Panc1 (cell line): ENCODE measurements around the gene ATP5PB. TPM values are rescaled to one million over a fixed set of nuclear protein-coding genes. Genes with fewer than 3 reads are reported as not detected.

Experiments used
- ATAC-seq: fragments of 200-7000 bp; cut with Tn5 transposase; 2 replicates; pipeline ENCODE4 v1.9.1; 2020; ENCODE audit warnings: mild to moderate bottlenecking, moderate library complexity
- BruUV-seq: library from RNA; stranded (reverse); fragments of 400-500 nt; replicated peaks from 2 replicates; lab custom pipeline; 2021; lab: Mats Ljungman, UMichigan
- CTCF ChIA-PET: fragments of 300-600 bp; sonication (Branson Sonifier 250); formaldehyde crosslinking; loops from one replicate; lab custom pipeline; 2022; ENCODE audit warnings: antibody characterized with exemption; lab: Charles Lee
- POLR2A ChIA-PET: fragments of 300-600 bp; sonication (Branson Sonifier 250); formaldehyde crosslinking; loops from one replicate; lab custom pipeline; 2022; ENCODE audit warnings: antibody characterized with exemption; lab: Charles Lee
- DNase-seq: peaks from one replicate; pipeline ENCODE4 v3.0.0-alpha.2; 2010; ENCODE audit warnings: low read depth, low spot score
- H3K27ac ChIP-seq: 2 replicates; pipeline ENCODE4 v1.5.1; 2011; ENCODE audit warnings: mild to moderate bottlenecking, low read length, inconsistent platforms
- H3K27me3 ChIP-seq: fragments of 200-500 bp; sonication (Bioruptor generic); 2 replicates; pipeline ENCODE4 v1.6.0; 2014; ENCODE audit warnings: low read length, inconsistent platforms; ENCODE audit not compliant: control insufficient read depth, insufficient read depth
- H3K36me3 ChIP-seq: fragments of 200-500 bp; sonication (Bioruptor generic); 2 replicates; pipeline ENCODE4 v1.5.1; 2014; ENCODE audit warnings: inconsistent platforms, mild to moderate bottlenecking, low read length, moderate library complexity; ENCODE audit not compliant: control insufficient read depth, insufficient read depth
- H3K4me1 ChIP-seq: 2 replicates; pipeline ENCODE4 v1.5.1; 2011; ENCODE audit warnings: inconsistent platforms, mild to moderate bottlenecking, low read length, moderate library complexity; ENCODE audit not compliant: control insufficient read depth, insufficient read depth
- H3K4me3 ChIP-seq, 2 experiments: 2 replicates each; pipeline ENCODE4 v1.5.1; 2011 to 2012; ENCODE audit warnings: low read depth in 2 of 2, low read length in 2 of 2, mild to moderate bottlenecking in 2 of 2, inconsistent platforms in 1 of 2, moderate library complexity in 1 of 2
- H3K9me3 ChIP-seq: fragments of 200-500 bp; sonication (Bioruptor generic); 2 replicates; pipeline ENCODE4 v1.5.1; 2014; ENCODE audit warnings: low read depth, mild to moderate bottlenecking, inconsistent platforms, low read length, moderate library complexity; ENCODE audit not compliant: control insufficient read depth, insufficient read depth
- POLR2AphosphoS5 ChIP-seq: IDR thresholded peaks from 2 replicates; pipeline ENCODE4 v1.6.1; 2012; ENCODE audit warnings: mild to moderate bottlenecking, low read depth, low read length, moderate library complexity
- REST ChIP-seq, 2 experiments: IDR thresholded peaks; 2 replicates each; pipeline ENCODE4 v1.6.1; 2011 to 2012; ENCODE audit warnings: low read depth in 2 of 2, control low read depth in 1 of 2, low read length in 1 of 2, mild to moderate bottlenecking in 1 of 2, moderate library complexity in 1 of 2; ENCODE audit not compliant: insufficient read depth in 1 of 2
- SIN3A ChIP-seq: IDR thresholded peaks from 2 replicates; pipeline ENCODE4 v1.6.1; 2012; ENCODE audit warnings: low read depth, mild to moderate bottlenecking, low read length, moderate library complexity, borderline replicate concordance; ENCODE audit not compliant: insufficient read depth
- TCF7L2 ChIP-seq: IDR thresholded peaks from 2 replicates; pipeline ENCODE4 v1.6.1; 2011; ENCODE audit warnings: mild to moderate bottlenecking, low read depth, low read length, inconsistent platforms
- in situ Hi-C: cut with HindIII; loops from 2 replicates; pipeline ENCODE4 v1.10.0; 2016; ENCODE audit warnings: low sequenced_read_pairs, low pct_unique_long_range_greater_than_20kb
- intact Hi-C: fragments of 100-400 bp; cut with micrococcal nuclease; formaldehyde crosslinking; loops from one replicate; pipeline ENCODE4 v1.10.0; 2022; ENCODE audit not compliant: unreplicated experiment
- total RNA-seq: library from RNA; stranded (reverse); gene quantifications from one replicate; pipeline ENCODE4 v1.2.1, GENCODE V29; 2021; ENCODE audit not compliant: unreplicated experiment
- TF ChIP-seq, protein P1 (sequence below): fragments of 450-650 bp; IDR thresholded peaks from 2 replicates; pipeline ENCODE4 v1.5.1; 2017; ENCODE audit warnings: mild to moderate bottlenecking

Gene ATP5PB
- total RNA-seq, 1 experiment from 2014 or later: 178 TPM

GRCh38 chr1:111412839-111413238 is 36.4 kb upstream of the ATP5PB start:
- no TSS peak for BruUV-seq
- H3K27ac ChIP-seq: no peak overlapping the region
- intact Hi-C loops (no loop called here), in situ Hi-C loops (no loop called here)
- no peak overlapping the region for H3K4me3 ChIP-seq
- no peak for DNase-seq
- CTCF ChIA-PET: interaction anchor here (0.6 kb wide), 1 partner anchor 9 kb away, joined by 4 read pairs; no protein-coding TSS in a partner anchor
- POLR2A ChIA-PET: no interaction called here
- no peak for ATAC-seq
- H3K9me3 ChIP-seq: no peaks in the 10 kb centered on the region
- H3K27me3 ChIP-seq: peaks cover 2% of the 10 kb centered on the region; the same call in 1 of the 2 replicates
- no peaks in the 10 kb centered on the region for H3K4me1 ChIP-seq
- no peaks in the 10 kb centered on the region for H3K36me3 ChIP-seq
- TF ChIP-seq REST (IDR thresholded peaks at IDR 0.05; ENCODE audit: insufficient read depth in 1 of 2, low read depth in 2 of 2, low read length in 1 of 2) (no peak), SIN3A (no peak), POLR2AphosphoS5 (no peak), TCF7L2 (no peak)
- TF ChIP-seq, protein P1, sequence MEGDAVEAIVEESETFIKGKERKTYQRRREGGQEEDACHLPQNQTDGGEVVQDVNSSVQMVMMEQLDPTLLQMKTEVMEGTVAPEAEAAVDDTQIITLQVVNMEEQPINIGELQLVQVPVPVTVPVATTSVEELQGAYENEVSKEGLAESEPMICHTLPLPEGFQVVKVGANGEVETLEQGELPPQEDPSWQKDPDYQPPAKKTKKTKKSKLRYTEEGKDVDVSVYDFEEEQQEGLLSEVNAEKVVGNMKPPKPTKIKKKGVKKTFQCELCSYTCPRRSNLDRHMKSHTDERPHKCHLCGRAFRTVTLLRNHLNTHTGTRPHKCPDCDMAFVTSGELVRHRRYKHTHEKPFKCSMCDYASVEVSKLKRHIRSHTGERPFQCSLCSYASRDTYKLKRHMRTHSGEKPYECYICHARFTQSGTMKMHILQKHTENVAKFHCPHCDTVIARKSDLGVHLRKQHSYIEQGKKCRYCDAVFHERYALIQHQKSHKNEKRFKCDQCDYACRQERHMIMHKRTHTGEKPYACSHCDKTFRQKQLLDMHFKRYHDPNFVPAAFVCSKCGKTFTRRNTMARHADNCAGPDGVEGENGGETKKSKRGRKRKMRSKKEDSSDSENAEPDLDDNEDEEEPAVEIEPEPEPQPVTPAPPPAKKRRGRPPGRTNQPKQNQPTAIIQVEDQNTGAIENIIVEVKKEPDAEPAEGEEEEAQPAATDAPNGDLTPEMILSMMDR: no peak

- no peak overlapping the region for H3K27ac ChIP-seq
- H3K9me3 ChIP-seq: no peaks in the 10 kb centered on the region
- ChIA-PET CTCF (no interaction called here), POLR2A (no interaction called here)
- DNase-seq: no peak
- H3K36me3 ChIP-seq: no peaks in the 10 kb centered on the region
- H3K27me3 ChIP-seq: 0 out of 2 replicates have a peak, but pooled peaks cover 2% of the 10 kb centered on the region
- BruUV-seq: no TSS peak
- TF ChIP-seq REST (IDR thresholded peaks at IDR 0.05; ENCODE audit: insufficient read depth in 1 of 2, low read depth in 2 of 2, low read length in 1 of 2): no peak
- TF ChIP-seq SIN3A: no peak
- TF ChIP-seq, protein P1: no peak
- no peak for TF ChIP-seq POLR2AphosphoS5
- TF ChIP-seq TCF7L2: no peak
- intact Hi-C loops (no loop called here), in situ Hi-C loops (no loop called here)
- no peak for ATAC-seq
- H3K4me1 ChIP-seq: no peaks in the 10 kb centered on the region
- no peak overlapping the region for H3K4me3 ChIP-seq
Observed at GRCh38 chr1:111414756-111415155, 34.5 kb upstream of the ATP5PB start.
